Nephron progenitor cell (in vitro differentiated cells): ENCODE results near the gene WARS2.

ENCODE experiments used
- DNase-seq: peaks from one replicate; pipeline ENCODE4 v3.0.0; 2021
- H3K27ac Mint-ChIP-seq: 2 replicates; pipeline ENCODE4 v1.8.0; 2021; ENCODE audit warnings: mild to moderate bottlenecking, moderate library complexity, mixed read lengths
- H3K27me3 Mint-ChIP-seq: 2 replicates; pipeline ENCODE4 v1.8.0; 2021; ENCODE audit warnings: mild to moderate bottlenecking, low read depth, mixed read lengths; ENCODE audit not compliant: poor library complexity
- H3K36me3 Mint-ChIP-seq: 2 replicates; pipeline ENCODE4 v1.8.0; 2021; ENCODE audit warnings: low read depth, mixed read lengths
- H3K4me1 Mint-ChIP-seq: 2 replicates; pipeline ENCODE4 v1.8.0; 2021; ENCODE audit warnings: mixed read lengths
- H3K4me3 Mint-ChIP-seq: 2 replicates; pipeline ENCODE4 v1.8.0; 2021; ENCODE audit warnings: mild to moderate bottlenecking, moderate library complexity, mixed read lengths
- H3K9me3 Mint-ChIP-seq: 2 replicates; pipeline ENCODE4 v1.8.0; 2021; ENCODE audit warnings: mild to moderate bottlenecking, moderate library complexity, mixed read lengths
- TF ChIP-seq, protein P1 (sequence below): fragments of 200-600 bp; sonication (generic); IDR thresholded peaks from 2 replicates; pipeline ENCODE4 v1.5.0; 2021; ENCODE audit warnings: antibody characterized with exemption

The WARS2 gene

DNA sequence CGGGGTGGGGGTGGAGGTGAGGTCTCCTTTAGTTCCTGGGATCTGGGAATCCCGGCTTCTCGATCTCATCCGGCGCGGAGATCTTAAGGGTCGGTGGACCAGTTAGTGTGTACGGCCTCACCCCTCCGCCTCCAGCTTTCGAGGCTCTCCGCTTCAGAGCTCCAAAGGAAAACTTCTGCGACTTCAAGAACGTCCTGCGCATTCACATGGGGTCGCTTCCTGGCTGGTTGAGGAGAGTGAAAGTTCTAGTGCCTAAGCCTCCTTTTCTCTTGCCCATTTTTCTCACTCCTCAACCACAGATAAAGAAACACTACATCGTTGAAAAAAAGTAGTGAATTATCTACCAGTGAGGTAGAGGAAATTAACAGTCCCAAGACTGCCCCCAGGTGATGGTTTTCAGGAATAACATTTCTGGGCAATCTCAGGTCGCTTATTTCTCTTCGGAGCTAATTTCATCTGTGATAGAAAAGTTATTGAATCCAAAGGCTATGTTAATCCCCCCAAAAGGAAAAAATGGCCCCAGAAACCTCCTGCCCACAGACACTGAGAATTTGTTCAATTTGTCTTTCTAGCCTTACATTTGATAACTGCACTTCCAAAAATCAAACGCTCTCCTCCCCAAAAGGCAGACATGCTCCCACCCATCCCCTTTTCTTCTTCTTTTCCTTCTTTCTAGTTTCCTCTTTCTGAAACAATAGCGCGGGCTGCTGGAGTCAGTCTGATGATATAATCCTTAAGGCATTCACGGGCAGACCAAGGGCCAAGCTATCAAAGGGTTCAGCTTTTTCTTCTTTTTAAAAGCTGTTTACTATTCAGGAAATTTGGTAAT lies 131.8 kb downstream of the WARS2 start:
- DNase-seq, result no peak
- TF ChIP-seq, protein P1, sequence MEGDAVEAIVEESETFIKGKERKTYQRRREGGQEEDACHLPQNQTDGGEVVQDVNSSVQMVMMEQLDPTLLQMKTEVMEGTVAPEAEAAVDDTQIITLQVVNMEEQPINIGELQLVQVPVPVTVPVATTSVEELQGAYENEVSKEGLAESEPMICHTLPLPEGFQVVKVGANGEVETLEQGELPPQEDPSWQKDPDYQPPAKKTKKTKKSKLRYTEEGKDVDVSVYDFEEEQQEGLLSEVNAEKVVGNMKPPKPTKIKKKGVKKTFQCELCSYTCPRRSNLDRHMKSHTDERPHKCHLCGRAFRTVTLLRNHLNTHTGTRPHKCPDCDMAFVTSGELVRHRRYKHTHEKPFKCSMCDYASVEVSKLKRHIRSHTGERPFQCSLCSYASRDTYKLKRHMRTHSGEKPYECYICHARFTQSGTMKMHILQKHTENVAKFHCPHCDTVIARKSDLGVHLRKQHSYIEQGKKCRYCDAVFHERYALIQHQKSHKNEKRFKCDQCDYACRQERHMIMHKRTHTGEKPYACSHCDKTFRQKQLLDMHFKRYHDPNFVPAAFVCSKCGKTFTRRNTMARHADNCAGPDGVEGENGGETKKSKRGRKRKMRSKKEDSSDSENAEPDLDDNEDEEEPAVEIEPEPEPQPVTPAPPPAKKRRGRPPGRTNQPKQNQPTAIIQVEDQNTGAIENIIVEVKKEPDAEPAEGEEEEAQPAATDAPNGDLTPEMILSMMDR, result peak; percentile 62
- Mint-ChIP-seq H3K36me3 (peaks cover 4% of the 10 kb centered on the region), H3K27me3 (peaks cover 62% of the 10 kb centered on the region), H3K4me1 (peaks cover 26% of the 10 kb centered on the region), H3K4me3 (peak overlapping the region; percentile 77), H3K27ac (no peak overlapping the region), H3K9me3 (peaks cover 17% of the 10 kb centered on the region)

- no peak for DNase-seq
- H3K36me3 Mint-ChIP-seq, result peaks cover 4% of the 10 kb centered on the region
- peaks cover 17% of the 10 kb centered on the region for H3K9me3 Mint-ChIP-seq
- H3K27ac Mint-ChIP-seq, result no peak overlapping the region
- H3K27me3 Mint-ChIP-seq, result peaks cover 70% of the 10 kb centered on the region
- H3K4me3 Mint-ChIP-seq, result peak overlapping the region; percentile 77
- H3K4me1 Mint-ChIP-seq, result peaks cover 26% of the 10 kb centered on the region
- TF ChIP-seq, protein P1, result no peak
Measured at GRCh38 chr1:119007670-119008482, 132.6 kb downstream of the WARS2 start.

DNA sequence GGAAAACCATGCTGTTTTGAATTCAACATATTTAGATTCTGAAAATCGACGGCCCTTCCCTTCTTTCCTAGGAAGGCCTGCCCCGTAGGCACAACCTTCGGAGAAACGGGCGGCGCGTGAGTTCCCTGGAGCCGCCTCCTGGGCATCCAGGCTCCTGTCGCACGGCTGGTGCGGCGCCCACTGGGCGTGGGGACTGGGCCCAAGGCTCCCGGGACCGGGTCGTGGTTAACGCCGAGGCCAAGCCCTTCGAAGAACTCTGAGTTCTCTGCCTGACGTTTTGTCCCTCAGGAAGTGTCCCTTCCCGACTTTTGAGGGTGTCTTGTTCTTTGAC lies 133.1 kb downstream of the WARS2 start:
- peaks cover 17% of the 10 kb centered on the region for H3K9me3 Mint-ChIP-seq

GRCh38 chr1:119006406-119007279 lies 133.8 kb downstream of the WARS2 start:
- H3K4me3 Mint-ChIP-seq, result peak overlapping the region; percentile 74
- no peak for DNase-seq
- TF ChIP-seq, protein P1, result no peak
- peaks cover 35% of the 10 kb centered on the region for H3K4me1 Mint-ChIP-seq
- peaks cover 79% of the 10 kb centered on the region for H3K27me3 Mint-ChIP-seq
- peaks cover 4% of the 10 kb centered on the region for H3K36me3 Mint-ChIP-seq
- H3K9me3 Mint-ChIP-seq, result peaks cover 17% of the 10 kb centered on the region
- H3K27ac Mint-ChIP-seq, result no peak overlapping the region

More for the DNA sequence above, 133.1 kb downstream of the WARS2 start:
- no peak for DNase-seq
- Mint-ChIP-seq H3K27me3 (peaks cover 76% of the 10 kb centered on the region), H3K27ac (no peak overlapping the region), H3K36me3 (peaks cover 4% of the 10 kb centered on the region), H3K4me3 (peak overlapping the region; percentile 18), H3K4me1 (peaks cover 28% of the 10 kb centered on the region)
- TF ChIP-seq, protein P1, result no peak

- Mint-ChIP-seq H3K27ac (no peak overlapping the region), H3K4me3 (peak overlapping the region; percentile 74), H3K27me3 (peaks cover 87% of the 10 kb centered on the region), H3K4me1 (peaks cover 40% of the 10 kb centered on the region), H3K36me3 (peaks cover 4% of the 10 kb centered on the region), H3K9me3 (peaks cover 17% of the 10 kb centered on the region)
- DNase-seq, result no peak
- TF ChIP-seq, protein P1, result no peak
Measured at GRCh38 chr1:119005724-119006405, 134.6 kb downstream of the WARS2 start.
